ENCODE results near the gene F12.
"Not testable (repeated sequence)": the region's sequence is repeated elsewhere in the genome, so short reads cannot be mapped to it uniquely, and the experiment has no call there.

F12 gene

DNA sequence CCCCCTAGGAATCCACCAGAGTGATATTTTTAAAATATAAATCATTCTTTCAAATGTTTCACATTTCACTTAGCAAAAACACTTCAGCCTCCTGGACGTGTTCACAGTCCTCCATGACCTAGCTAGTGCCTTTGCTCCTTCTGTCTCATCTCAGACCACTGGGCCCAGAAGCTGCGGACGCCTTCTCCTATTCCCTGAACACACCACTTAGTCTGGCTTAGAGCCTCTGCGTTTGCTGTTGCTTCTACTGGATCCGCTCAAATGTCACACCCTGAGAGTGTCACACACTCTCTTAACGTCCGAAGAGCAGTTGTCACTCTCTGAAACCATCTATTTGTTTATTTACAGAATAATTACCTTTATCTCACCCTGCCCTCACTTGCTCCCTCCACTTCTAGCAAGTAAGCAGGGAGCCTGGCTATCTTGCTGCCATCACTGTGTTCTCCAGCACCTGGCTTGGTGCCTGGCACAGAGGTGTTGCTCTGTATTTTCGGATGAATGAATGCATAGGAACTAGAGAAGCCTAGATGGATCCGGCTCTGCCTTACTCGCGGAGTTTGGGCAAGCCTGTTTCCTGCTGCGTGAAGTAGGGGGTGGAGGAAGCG lies 15.9 kb upstream of the F12 start:
- TF ChIP-seq, protein P1, sequence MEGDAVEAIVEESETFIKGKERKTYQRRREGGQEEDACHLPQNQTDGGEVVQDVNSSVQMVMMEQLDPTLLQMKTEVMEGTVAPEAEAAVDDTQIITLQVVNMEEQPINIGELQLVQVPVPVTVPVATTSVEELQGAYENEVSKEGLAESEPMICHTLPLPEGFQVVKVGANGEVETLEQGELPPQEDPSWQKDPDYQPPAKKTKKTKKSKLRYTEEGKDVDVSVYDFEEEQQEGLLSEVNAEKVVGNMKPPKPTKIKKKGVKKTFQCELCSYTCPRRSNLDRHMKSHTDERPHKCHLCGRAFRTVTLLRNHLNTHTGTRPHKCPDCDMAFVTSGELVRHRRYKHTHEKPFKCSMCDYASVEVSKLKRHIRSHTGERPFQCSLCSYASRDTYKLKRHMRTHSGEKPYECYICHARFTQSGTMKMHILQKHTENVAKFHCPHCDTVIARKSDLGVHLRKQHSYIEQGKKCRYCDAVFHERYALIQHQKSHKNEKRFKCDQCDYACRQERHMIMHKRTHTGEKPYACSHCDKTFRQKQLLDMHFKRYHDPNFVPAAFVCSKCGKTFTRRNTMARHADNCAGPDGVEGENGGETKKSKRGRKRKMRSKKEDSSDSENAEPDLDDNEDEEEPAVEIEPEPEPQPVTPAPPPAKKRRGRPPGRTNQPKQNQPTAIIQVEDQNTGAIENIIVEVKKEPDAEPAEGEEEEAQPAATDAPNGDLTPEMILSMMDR (IDR thresholded peaks at IDR 0.05; ENCODE audit: low read depth, low read length): no peak
- H3K4me3 ChIP-seq (ENCODE audit: low read depth, low read length): peak overlapping the region; percentile 57
- no peak for DNase-seq (ENCODE audit: low read depth, low spot score)
- in situ Hi-C loops (cut with HindIII; ENCODE audit: low sequenced_read_pairs): no loop called here

DNA sequence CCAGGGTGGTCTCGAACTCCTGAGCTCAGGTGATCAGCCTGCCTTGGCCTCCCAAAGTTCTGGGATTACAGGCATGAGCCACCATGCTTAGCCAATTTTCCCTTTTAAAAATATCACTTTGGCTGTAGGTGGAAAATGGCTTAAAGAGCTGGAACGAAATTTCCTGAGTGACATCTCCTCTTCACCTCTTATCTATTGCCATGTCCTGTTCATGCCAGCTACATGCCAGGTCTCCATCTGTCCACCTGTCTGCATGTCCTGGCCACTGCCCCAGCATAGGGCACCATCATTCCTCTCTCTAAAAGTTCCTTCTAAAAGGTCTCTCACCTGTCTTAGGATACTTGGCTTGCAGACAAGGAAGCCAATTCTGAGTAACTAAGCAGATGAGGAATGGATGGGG lies 14.3 kb upstream of the F12 start:
- TF ChIP-seq, protein P1 (IDR thresholded peaks at IDR 0.05; ENCODE audit: low read depth, low read length): no peak
- DNase-seq (ENCODE audit: low read depth, low spot score): no peak
- in situ Hi-C loops (cut with HindIII; ENCODE audit: low sequenced_read_pairs): no loop called here
- H3K4me3 ChIP-seq (ENCODE audit: low read depth, low read length): no peak overlapping the region

DNA sequence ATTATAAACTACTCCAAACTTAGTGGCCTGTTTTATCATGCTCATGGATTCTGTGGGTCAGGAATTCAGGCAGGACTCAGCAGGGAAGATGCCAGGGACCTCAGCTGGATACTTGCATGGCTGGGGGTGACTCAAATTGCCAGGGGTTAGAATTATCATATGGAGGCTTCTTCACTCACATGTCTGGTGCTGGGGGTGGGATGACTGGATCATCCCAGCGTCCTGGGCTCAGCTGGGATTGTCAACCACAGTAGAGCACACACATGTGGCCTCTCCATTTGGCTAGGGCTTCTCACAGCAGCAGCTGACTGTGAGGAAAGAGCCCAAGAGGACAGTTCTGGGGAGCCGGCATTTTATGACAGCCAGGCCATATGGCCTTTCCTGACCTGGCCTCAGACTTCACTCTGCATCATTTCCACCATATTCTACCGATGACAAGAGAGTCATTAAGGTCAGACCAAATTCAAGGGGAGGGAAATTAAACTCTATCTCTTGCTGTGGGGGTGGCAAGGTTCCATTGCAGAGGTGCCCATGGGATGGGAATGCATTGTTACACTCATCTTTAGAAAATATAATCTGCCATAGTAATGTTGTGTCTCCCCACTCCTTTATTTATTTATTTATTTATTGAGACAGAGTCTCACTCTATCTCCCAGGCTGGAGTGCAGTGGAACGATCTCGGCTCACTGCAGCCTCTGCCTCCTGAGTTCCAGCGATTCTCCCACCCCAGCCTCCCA lies 11.9 kb upstream of the F12 start:
- TF ChIP-seq, protein P1 (IDR thresholded peaks at IDR 0.05; ENCODE audit: low read depth, low read length): no peak
- no peak for DNase-seq (ENCODE audit: low read depth, low spot score)
- no peak overlapping the region for H3K4me3 ChIP-seq (ENCODE audit: low read depth, low read length)
- in situ Hi-C loops (cut with HindIII; ENCODE audit: low sequenced_read_pairs): no loop called here

DNA sequence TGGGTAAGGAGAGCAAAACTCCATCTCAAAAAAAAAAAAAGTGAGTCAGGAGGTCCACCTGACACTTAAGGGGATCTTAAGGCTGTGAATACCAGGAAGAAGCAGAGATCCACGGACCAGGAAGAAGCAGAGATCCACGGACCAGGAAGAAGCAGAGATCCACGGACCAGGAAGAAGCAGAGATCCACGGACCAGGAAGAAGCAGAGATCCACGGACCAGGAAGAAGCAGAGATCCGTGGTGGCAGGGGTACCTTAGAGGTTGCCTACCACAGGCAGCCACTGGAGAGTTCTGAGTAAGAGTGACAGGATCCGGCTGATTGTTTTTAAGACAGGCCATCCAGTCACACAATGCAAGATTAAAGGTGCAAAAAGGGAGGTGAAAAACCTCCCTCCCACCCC lies 11.1 kb upstream of the F12 start:
- H3K4me3 ChIP-seq (ENCODE audit: low read depth, low read length); in situ Hi-C loops (cut with HindIII; ENCODE audit: low sequenced_read_pairs); DNase-seq (ENCODE audit: low read depth, low spot score): not testable (repeated sequence)

DNA sequence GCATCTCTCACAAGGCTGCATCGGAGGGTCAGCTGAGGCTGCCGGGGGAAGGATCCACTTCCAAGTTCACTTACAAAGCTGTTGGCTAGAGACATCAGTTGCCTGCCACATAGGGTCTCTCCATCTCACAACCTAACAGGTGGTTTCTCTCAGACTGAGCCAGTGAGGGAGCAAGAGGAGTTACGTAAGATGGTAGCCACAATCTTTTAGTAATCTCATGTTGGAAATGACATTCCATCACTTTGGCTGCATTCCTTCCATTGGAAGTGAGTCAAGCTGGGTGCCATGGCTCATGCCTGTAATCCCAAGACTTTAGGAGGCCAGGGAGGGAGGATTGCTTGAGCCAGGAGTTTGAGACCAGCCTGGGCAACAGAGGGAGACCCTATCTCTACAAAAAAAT lies 9.7 kb upstream of the F12 start:
- no peak overlapping the region for H3K4me3 ChIP-seq (ENCODE audit: low read depth, low read length)
- TF ChIP-seq, protein P1 (IDR thresholded peaks at IDR 0.05; ENCODE audit: low read depth, low read length): no peak
- in situ Hi-C loops (cut with HindIII; ENCODE audit: low sequenced_read_pairs): no loop called here
- DNase-seq (ENCODE audit: low read depth, low spot score): no peak

DNA sequence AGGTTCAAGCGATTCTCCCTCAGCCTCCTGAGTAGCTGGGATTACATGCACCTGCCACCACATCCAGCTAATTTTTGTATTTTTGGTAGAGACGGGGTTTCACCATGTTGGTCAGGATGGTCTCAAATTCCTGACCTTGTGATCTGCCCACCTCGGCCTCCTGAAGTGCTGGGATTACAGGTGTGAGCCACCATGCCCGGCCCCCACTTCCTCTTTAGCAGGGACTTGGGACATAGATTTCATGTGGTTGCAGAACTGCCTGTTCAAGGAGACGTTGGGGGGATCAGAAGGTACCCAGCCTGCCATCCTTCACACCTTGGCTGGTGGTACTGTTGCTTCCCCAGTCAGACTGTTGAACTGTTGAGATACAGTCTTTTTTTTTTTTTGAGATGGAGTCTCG lies 7.7 kb upstream of the F12 start:
- H3K4me3 ChIP-seq (ENCODE audit: low read depth, low read length); in situ Hi-C loops (cut with HindIII; ENCODE audit: low sequenced_read_pairs); DNase-seq (ENCODE audit: low read depth, low spot score): not testable (repeated sequence)

DNA sequence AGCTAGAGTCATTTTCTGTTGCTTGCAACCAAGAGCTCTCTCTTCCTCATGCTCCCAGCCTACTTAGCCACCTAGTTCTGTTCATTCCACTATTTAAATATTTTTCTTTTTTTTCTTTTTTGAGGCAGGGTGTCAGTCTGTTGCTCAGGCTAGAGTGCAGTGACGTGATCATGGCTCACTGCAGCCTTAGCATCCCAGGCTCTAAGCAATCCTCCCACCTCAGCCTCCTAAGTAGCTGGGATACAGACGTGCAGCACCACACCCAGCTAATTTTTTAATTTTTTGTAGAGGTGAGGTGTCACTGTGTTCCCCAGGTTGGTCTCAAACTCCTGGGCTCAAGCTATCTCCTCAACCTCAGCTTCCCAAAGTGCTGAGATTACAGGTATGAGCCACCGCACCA lies 5.1 kb upstream of the F12 start:
- DNase-seq (ENCODE audit: low read depth, low spot score): no peak
- TF ChIP-seq, protein P1 (IDR thresholded peaks at IDR 0.05; ENCODE audit: low read depth, low read length): no peak
- H3K4me3 ChIP-seq (ENCODE audit: low read depth, low read length): no peak overlapping the region
- in situ Hi-C loops (cut with HindIII; ENCODE audit: low sequenced_read_pairs): no loop called here
